Progenitor cell of endocrine pancreas (in vitro differentiated cells): ENCODE data around the gene GNAI2. TPM values are rescaled to one million over a fixed set of nuclear protein-coding genes. Genes with fewer than 3 reads are reported as not detected.

Experiments
- DNase-seq: peaks from one replicate; pipeline ENCODE4 v3.0.0; 2021; ENCODE audit warnings: low spot score; ENCODE audit not compliant: unreplicated experiment
- H3K27ac Mint-ChIP-seq: 2 replicates; pipeline ENCODE4 v1.8.0; 2021; ENCODE audit warnings: mild to moderate bottlenecking, moderate library complexity, mixed read lengths
- H3K27me3 Mint-ChIP-seq: 2 replicates; pipeline ENCODE4 v1.8.0; 2021; ENCODE audit warnings: mixed read lengths
- H3K36me3 Mint-ChIP-seq: 2 replicates; pipeline ENCODE4 v1.8.0; 2022; ENCODE audit warnings: mixed read lengths; ENCODE audit not compliant: insufficient read depth
- H3K4me1 Mint-ChIP-seq: 2 replicates; pipeline ENCODE4 v1.8.0; 2021; ENCODE audit warnings: low read depth, mixed read lengths
- H3K4me3 Mint-ChIP-seq: 2 replicates; pipeline ENCODE4 v1.8.0; 2021; ENCODE audit warnings: low read depth, mild to moderate bottlenecking, moderate library complexity, mixed read lengths
- H3K9me3 Mint-ChIP-seq: 2 replicates; pipeline ENCODE4 v1.8.0; 2021; ENCODE audit warnings: low read depth, mixed read lengths
- total RNA-seq: library from RNA; stranded (reverse); gene quantifications from 2 replicates; pipeline ENCODE4 v1.2.1, GENCODE V29; 2021
- TF ChIP-seq, protein P1 (sequence below): fragments of 200-600 bp; sonication (generic); IDR thresholded peaks from one replicate; pipeline ENCODE4 v1.5.0; 2021; ENCODE audit warnings: antibody characterized with exemption, mild to moderate bottlenecking; ENCODE audit not compliant: unreplicated experiment

The GNAI2 gene
- total RNA-seq, 1 donor from 2014 or later = 171 TPM

DNA sequence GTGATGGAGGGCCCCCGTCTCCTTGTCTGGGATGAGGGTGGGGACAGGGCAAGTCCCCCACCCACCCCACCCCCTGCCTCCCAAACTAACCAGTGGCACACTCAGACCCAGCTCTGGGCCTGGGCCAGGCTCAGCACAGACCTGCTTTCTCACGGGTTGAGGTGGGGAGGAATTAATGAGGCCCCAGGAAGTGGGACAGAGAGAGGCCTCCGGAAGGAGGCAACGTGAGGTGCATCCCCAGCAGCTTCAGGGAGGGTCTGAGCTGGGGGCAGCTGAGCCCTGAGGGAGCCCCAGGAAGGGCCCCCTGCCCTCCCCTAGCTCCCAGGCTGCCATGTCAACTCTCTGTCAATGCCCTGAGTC is 15.0 kb upstream of the GNAI2 start:
- H3K9me3 Mint-ChIP-seq = no peaks in the 10 kb centered on the region
- DNase-seq = no peak
- H3K4me3 Mint-ChIP-seq = no peak overlapping the region
- no peak overlapping the region for H3K27ac Mint-ChIP-seq
- peaks cover 4% of the 10 kb centered on the region for H3K4me1 Mint-ChIP-seq
- H3K27me3 Mint-ChIP-seq = peaks cover 53% of the 10 kb centered on the region
- TF ChIP-seq, protein P1, sequence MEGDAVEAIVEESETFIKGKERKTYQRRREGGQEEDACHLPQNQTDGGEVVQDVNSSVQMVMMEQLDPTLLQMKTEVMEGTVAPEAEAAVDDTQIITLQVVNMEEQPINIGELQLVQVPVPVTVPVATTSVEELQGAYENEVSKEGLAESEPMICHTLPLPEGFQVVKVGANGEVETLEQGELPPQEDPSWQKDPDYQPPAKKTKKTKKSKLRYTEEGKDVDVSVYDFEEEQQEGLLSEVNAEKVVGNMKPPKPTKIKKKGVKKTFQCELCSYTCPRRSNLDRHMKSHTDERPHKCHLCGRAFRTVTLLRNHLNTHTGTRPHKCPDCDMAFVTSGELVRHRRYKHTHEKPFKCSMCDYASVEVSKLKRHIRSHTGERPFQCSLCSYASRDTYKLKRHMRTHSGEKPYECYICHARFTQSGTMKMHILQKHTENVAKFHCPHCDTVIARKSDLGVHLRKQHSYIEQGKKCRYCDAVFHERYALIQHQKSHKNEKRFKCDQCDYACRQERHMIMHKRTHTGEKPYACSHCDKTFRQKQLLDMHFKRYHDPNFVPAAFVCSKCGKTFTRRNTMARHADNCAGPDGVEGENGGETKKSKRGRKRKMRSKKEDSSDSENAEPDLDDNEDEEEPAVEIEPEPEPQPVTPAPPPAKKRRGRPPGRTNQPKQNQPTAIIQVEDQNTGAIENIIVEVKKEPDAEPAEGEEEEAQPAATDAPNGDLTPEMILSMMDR = no peak
- peaks cover 2% of the 10 kb centered on the region for H3K36me3 Mint-ChIP-seq

DNA sequence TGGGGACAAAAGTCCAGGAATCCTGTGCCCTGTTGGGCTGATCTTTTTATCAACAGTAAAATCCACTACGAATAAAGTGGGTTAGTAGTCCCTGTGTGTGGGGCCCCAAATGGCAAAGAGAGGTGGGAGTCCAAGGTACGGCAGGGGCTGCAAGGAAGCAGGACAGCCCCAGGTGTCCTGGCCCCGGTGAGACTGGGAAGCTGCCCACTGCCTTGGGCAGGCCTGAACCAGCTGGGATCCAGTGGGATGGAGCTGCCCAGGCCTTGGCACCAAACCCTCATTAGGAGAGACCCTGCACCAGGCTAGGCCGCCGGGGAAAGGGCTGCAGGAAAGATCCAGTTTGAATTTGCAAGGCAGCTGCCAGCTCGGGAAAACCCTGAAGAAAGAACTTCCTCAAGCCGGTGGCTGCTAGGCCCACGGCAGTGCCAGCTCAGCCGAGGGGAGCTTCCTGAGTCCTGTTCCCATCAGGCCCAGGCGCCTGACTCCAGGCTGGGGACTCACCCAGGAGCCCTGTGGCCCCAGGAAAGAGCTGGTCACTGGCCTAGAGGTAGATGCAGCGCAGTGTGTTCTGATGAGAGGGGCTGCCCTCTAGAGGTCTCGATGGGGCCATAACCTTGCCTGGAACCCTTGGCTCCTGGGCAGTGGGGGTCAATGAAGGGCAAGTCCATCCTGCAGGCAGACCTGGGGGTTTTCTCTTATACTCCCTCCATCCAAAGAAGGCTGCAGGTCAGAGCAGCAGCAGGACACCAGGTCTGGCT is 14.4 kb upstream of the GNAI2 start:
- no peak for DNase-seq
- Mint-ChIP-seq H3K27ac (no peak overlapping the region), H3K9me3 (no peaks in the 10 kb centered on the region), H3K4me3 (no peak overlapping the region), H3K27me3 (peaks cover 52% of the 10 kb centered on the region), H3K4me1 (peaks cover 4% of the 10 kb centered on the region), H3K36me3 (peaks cover 2% of the 10 kb centered on the region)
- TF ChIP-seq, protein P1 = peak; percentile 35

DNA sequence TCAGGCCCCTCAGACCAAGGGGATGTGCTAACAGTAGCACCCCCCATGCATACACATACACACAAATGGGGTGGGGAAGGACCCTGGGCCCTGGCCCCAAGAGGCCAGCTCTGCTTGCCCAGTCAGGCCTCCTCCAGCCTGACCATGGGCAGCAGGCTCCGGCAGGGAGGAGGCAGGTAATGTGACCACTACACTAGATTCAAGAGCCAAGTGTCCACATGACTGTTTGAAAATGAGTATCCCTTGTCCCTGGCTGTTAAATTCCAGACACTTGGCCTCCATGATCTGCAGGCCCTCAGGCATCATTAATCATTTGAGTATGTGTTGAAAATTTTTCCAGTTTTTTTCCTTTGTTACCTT is 13.9 kb upstream of the GNAI2 start:
- H3K4me1 Mint-ChIP-seq = peaks cover 6% of the 10 kb centered on the region
- H3K9me3 Mint-ChIP-seq = no peaks in the 10 kb centered on the region
- H3K36me3 Mint-ChIP-seq = peaks cover 2% of the 10 kb centered on the region
- H3K27ac Mint-ChIP-seq = no peak overlapping the region
- no peak for DNase-seq
- no peak overlapping the region for H3K4me3 Mint-ChIP-seq
- TF ChIP-seq, protein P1 = no peak
- H3K27me3 Mint-ChIP-seq = peaks cover 55% of the 10 kb centered on the region

- H3K27ac Mint-ChIP-seq = peak overlapping the region; percentile 22
- peaks cover 17% of the 10 kb centered on the region for H3K4me1 Mint-ChIP-seq
- no peaks in the 10 kb centered on the region for H3K36me3 Mint-ChIP-seq
- no peak for DNase-seq
- H3K9me3 Mint-ChIP-seq = no peaks in the 10 kb centered on the region
- H3K27me3 Mint-ChIP-seq = peaks cover 36% of the 10 kb centered on the region
- no peak overlapping the region for H3K4me3 Mint-ChIP-seq
- TF ChIP-seq, protein P1 = no peak
Observed at GRCh38 chr3:50224639-50225038, 11.4 kb upstream of the GNAI2 start.

DNA sequence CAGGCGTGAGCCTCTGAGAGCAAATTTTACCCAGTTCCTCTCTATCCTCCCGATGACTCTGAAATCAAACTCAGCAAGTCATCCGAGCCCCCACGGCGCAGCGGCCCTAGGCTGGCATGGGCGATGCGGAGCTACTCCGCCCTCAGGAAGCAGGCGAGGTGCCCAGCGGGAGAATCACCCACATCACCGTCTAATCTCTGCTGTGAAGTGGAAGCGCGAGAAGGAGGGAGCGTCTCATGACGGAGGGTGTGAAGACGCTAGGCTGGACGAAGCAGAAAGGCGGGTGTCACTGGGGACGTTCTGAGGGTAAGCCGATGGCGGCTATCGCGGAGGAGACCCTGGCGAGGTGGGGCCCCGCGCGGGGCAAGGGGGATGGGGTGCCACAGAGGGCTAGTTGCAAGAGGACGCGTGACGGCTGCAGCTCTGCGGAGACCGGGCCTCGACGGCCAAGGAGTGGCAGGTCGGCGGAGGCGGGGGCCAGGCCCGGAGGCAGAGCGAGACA is 9.1 kb upstream of the GNAI2 start:
- peak overlapping the region; percentile 72 for H3K4me3 Mint-ChIP-seq
- DNase-seq = no peak
- H3K4me1 Mint-ChIP-seq = peaks cover 20% of the 10 kb centered on the region
- peak overlapping the region; percentile 27 for H3K27ac Mint-ChIP-seq
- peaks cover 31% of the 10 kb centered on the region for H3K27me3 Mint-ChIP-seq
- TF ChIP-seq, protein P1 = no peak
- H3K9me3 Mint-ChIP-seq = no peaks in the 10 kb centered on the region
- H3K36me3 Mint-ChIP-seq = no peaks in the 10 kb centered on the region
